Fibroblast of mammary gland (primary cell): ENCODE measurements around the gene BAIAP2.
"Not testable (repeated sequence)": the region's sequence is repeated elsewhere in the genome, so short reads cannot be mapped to it uniquely, and the experiment has no call there.

Experiments used
- DNase-seq: peaks from one replicate; pipeline ENCODE4 v3.0.0-alpha.2; 2010; ENCODE audit warnings: low read depth
- H3K4me3 ChIP-seq: 2 replicates; pipeline ENCODE4 v1.5.1; 2011; ENCODE audit warnings: low read depth, mild to moderate bottlenecking, low read length, moderate library complexity; ENCODE audit not compliant: control insufficient read depth
- TF ChIP-seq, protein P1 (sequence below): conservative IDR thresholded peaks from 2 replicates; pipeline ENCODE4 v1.5.1; 2011; ENCODE audit warnings: low read depth, low read length, inconsistent platforms; ENCODE audit not compliant: control insufficient read depth, insufficient read depth

BAIAP2 gene

DNA sequence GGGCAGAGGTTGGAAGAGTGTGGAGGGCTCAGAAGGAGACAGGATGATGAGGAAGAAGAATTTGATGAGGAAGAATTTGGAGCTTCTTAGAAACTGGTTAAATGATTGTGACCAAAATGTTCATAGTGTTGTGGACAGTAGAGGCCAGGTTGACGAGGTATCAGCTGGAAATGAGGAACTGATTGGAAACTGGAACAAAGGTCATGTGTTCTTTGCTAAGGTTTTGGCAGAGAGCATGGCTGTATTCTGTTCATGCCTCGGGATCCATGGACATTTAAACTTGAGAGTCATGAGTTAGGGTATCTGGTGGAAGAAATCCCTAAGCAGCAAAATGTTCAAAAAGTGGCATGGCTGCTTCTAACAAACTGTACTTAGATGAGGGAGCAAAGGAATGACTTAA, 24.0 kb upstream of the BAIAP2 start:
- H3K4me3 ChIP-seq = no peak overlapping the region
- DNase-seq = no peak
- TF ChIP-seq, protein P1, sequence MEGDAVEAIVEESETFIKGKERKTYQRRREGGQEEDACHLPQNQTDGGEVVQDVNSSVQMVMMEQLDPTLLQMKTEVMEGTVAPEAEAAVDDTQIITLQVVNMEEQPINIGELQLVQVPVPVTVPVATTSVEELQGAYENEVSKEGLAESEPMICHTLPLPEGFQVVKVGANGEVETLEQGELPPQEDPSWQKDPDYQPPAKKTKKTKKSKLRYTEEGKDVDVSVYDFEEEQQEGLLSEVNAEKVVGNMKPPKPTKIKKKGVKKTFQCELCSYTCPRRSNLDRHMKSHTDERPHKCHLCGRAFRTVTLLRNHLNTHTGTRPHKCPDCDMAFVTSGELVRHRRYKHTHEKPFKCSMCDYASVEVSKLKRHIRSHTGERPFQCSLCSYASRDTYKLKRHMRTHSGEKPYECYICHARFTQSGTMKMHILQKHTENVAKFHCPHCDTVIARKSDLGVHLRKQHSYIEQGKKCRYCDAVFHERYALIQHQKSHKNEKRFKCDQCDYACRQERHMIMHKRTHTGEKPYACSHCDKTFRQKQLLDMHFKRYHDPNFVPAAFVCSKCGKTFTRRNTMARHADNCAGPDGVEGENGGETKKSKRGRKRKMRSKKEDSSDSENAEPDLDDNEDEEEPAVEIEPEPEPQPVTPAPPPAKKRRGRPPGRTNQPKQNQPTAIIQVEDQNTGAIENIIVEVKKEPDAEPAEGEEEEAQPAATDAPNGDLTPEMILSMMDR = no peak

DNA sequence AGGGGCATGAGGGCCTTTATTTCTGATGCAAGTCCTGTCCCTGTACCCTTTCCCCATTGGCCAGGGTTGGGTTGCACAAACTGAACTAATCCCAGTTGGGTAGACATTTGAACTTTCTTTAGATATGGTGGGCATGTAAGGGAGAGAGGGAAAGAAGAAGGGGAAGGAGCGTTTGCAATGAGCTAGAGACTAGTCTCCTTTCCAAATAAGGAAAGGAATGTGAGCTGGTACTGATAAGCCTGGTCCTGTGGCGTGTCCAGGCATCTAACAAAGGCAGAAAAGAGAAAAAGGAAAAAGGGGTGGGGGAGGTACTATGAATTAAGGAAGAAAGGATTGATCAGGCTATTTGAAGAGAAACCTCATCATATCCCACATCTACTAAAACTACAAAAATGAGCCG, 23.0 kb upstream of the BAIAP2 start:
- no peak overlapping the region for H3K4me3 ChIP-seq
- TF ChIP-seq, protein P1 = no peak
- DNase-seq = no peak

DNA sequence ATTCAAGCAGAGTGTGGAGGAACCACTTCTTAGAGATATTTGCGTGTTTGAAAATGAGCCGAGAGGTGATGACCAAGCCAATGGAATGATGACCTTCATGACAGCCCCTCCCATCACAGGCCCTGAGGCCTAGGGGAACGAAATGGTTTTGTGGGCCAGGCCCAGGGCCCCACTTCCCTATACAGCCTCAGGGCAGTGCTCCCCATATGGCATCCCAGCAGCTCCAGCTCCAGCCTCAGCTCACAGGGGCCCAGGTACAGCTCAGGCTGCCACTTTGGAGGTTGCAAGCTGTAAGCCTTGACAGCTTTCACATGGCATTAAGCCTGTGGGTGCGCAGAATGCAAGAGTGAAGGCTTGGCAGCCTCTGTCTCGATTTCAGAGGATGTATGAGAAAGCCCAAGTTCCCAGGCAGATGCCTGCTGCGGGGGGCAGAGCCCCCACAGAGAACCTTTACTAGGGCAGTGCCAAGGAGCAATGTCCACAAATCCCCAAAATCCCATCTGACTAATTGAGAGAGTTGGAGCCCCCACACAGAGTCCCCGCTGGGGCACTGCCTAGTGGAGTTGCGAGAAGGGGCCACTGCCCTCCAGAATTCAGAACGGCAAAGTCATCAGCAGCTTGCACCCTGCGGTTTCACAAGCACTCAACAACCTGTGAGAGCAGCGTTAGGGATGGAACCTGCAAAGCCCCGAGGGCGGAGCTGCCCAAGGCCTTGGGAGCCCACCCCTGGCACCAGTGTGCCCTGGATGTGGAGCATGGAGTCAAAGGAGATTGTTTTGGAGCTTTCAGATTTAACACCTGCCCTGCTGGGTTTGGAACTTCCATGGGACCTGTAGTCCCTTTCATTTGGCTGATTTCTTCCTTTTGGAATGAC, 22.1 kb upstream of the BAIAP2 start:
- no peak for DNase-seq
- no peak overlapping the region for H3K4me3 ChIP-seq
- TF ChIP-seq, protein P1 = no peak

DNA sequence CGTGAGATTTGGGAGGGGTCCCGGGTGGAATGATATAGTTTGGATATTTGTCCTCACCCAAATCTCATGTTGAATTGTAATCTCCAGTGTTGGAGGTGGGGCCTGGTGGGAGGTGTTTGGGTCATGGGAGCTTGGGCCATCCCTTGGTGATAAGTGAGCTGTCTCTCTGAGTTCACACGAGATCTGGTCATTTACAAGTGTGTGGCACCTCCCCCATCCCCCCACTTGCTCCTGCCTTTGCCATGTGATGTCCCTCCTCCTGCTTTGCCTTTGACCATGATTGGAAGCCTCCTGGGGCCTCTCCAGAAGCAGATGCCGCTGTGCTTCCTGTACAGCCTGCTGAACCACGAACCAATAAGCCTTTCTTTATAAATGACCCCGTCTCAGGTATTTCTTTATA, 21.3 kb upstream of the BAIAP2 start:
- no peak overlapping the region for H3K4me3 ChIP-seq
- DNase-seq = no peak
- TF ChIP-seq, protein P1 = no peak

DNA sequence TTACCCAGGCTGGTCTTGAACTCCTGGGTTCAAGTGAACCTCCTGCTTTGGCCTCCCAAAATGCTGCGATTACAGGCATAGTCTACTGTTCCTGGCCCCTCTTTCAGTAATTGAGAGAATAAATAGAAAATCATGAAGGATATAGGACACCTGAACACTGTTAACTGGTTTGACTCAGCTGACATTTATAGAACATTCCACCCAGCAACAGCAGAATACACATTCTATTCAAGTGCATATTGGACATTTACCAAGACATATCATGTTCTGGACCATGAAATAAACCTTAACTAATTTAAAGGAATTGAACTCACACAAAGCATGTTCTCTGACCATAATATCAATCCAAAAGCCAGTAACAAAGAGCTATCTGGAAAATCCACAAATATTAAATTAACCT, 19.8 kb upstream of the BAIAP2 start:
- DNase-seq = no peak
- TF ChIP-seq, protein P1 = no peak

DNA sequence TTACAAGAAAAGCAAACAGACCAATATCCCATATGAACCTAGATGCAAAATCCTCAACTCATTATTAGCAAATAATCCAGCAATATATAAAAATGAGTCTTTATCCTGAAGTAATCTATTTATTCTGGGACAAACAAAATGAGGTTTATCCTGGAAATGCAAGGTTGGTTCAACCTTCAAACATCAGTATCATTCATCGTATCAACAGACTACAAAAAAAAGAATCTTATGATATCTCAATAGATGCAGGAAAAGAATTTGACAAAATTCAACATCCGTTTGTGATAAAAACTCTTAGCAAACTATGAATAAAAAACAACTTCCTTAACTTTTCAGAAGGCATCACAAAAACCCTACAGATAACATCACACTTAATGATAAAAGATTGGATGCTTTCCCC, 18.4 kb upstream of the BAIAP2 start:
- TF ChIP-seq, protein P1 = no peak
- no peak for DNase-seq
- no peak overlapping the region for H3K4me3 ChIP-seq

More for the DNA sequence above, 19.8 kb upstream of the BAIAP2 start:
- H3K4me3 ChIP-seq = no peak overlapping the region

DNA sequence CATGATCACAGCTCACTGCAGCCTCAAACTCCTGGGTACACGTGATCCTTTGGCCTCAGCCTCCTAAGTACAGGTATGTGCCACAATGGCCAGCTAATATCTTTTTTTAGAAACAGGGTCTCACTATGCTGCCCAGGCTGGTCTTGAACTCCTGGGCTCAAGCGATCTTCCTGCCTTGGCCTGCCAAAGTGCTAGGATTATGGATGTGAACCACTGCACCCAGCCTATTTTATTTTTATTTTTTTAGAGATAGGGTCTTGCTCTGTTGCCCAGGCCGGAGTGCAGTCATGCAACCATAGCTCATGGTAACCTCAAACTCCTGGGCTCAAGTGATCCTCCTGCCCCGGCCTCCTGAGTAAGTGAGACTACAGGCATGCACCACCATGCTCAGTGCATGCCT, 17.6 kb upstream of the BAIAP2 start:
- not testable (repeated sequence) for H3K4me3 ChIP-seq, DNase-seq
